ENCODE measurements around the gene SLC37A2.
"Not testable (repeated sequence)": the region's sequence is repeated elsewhere in the genome, so short reads cannot be mapped to it uniquely, and the experiment has no call there.

GRCh38 chr11:125056111-125056510, 7.0 kb upstream of the SLC37A2 start:
- not testable (repeated sequence) for TF ChIP-seq POLR2A (IDR thresholded peaks at IDR 0.05; ENCODE audit: low read depth); CTCF (IDR thresholded peaks at IDR 0.05); POLR2AphosphoS5 (IDR thresholded peaks at IDR 0.05)
